Smooth muscle cell (in vitro differentiated cells): ENCODE measurements around the gene BPIFB3. TPM values are rescaled to one million over a fixed set of nuclear protein-coding genes. Genes with fewer than 3 reads are reported as not detected.

Source experiments
- DNase-seq: peaks from one replicate; lab custom pipeline; 2025; ENCODE audit not compliant: unreplicated experiment; lab: John Stamatoyannopoulos, UW
- H2AFZ ChIP-seq: fragments of 200-600 bp; sonication (generic); 2 replicates; pipeline ENCODE4 v1.6.0; 2016; ENCODE audit warnings: antibody characterized with exemption, low read depth, mild to moderate bottlenecking
- H3F3A ChIP-seq: fragments of 200-600 bp; sonication (generic); 2 replicates; pipeline ENCODE4 v1.6.0; 2017; ENCODE audit warnings: antibody characterized with exemption, low read depth
- H3K27ac ChIP-seq: fragments of 200-600 bp; sonication (generic); 2 replicates; pipeline ENCODE4 v1.5.1; 2016; ENCODE audit warnings: low read depth, mild to moderate bottlenecking
- H3K27me3 ChIP-seq: fragments of 200-600 bp; sonication (generic); 2 replicates; pipeline ENCODE4 v1.6.1; 2016; ENCODE audit warnings: low read depth, mild to moderate bottlenecking
- H3K36me3 ChIP-seq: fragments of 200-600 bp; sonication (generic); 2 replicates; pipeline ENCODE4 v1.5.1; 2016; ENCODE audit warnings: low read depth
- H3K4me1 ChIP-seq: fragments of 200-600 bp; sonication (generic); 2 replicates; pipeline ENCODE4 v1.5.1; 2016; ENCODE audit warnings: low read depth
- H3K4me2 ChIP-seq: fragments of 200-600 bp; sonication (generic); 2 replicates; pipeline ENCODE4 v1.6.0; 2016; ENCODE audit warnings: mild to moderate bottlenecking
- H3K4me3 ChIP-seq: fragments of 200-600 bp; sonication (generic); 2 replicates; pipeline ENCODE4 v1.5.1; 2016; ENCODE audit warnings: mild to moderate bottlenecking
- H3K79me2 ChIP-seq: fragments of 200-600 bp; sonication (generic); 2 replicates; pipeline ENCODE4 v1.6.0; 2016; ENCODE audit warnings: low read depth, mild to moderate bottlenecking
- H3K9ac ChIP-seq: fragments of 200-600 bp; sonication (generic); 2 replicates; pipeline ENCODE4 v1.6.0; 2016; ENCODE audit warnings: low read depth
- H3K9me3 ChIP-seq: fragments of 200-600 bp; sonication (generic); replicated peaks from 2 replicates; pipeline ENCODE4 v1.5.1; 2016; ENCODE audit warnings: low read depth
- H4K20me1 ChIP-seq: fragments of 200-600 bp; sonication (generic); 2 replicates; pipeline ENCODE4 v1.6.0; 2016; ENCODE audit warnings: low read depth
- WGBS: methylation state at CpG from one replicate; pipeline ENCODE4 v1.1.7; 2016; ENCODE audit warnings: low lambda C conversion rate; 5-methylcytosine and 5-hydroxymethylcytosine counted together
- polyA plus RNA-seq: library from polyadenylated mRNA; unstranded; fragments of >200 nt; fragmentation: Nextera tagmentation; extraction: Ambion mirVana; gene quantifications from 2 replicates; pipeline ENCODE4 v1.2.1, GENCODE V29; 2016
- total RNA-seq: library from RNA; depleted of rRNA; stranded (reverse); fragments of >200 nt; gene quantifications from 2 replicates; pipeline ENCODE4 v1.2.3, GENCODE V29; 2014
- TF ChIP-seq, protein P1 (sequence below): fragments of 200-600 bp; sonication (generic); IDR thresholded peaks from 2 replicates; pipeline ENCODE4 v1.5.1; 2017; ENCODE audit warnings: borderline replicate concordance, mild to moderate bottlenecking, antibody characterized with exemption; ENCODE audit not compliant: insufficient read depth, poor library complexity, severe bottlenecking

The BPIFB3 gene
- total and polyA plus RNA-seq, 2 experiments from 2014 or later, result not detected

DNA sequence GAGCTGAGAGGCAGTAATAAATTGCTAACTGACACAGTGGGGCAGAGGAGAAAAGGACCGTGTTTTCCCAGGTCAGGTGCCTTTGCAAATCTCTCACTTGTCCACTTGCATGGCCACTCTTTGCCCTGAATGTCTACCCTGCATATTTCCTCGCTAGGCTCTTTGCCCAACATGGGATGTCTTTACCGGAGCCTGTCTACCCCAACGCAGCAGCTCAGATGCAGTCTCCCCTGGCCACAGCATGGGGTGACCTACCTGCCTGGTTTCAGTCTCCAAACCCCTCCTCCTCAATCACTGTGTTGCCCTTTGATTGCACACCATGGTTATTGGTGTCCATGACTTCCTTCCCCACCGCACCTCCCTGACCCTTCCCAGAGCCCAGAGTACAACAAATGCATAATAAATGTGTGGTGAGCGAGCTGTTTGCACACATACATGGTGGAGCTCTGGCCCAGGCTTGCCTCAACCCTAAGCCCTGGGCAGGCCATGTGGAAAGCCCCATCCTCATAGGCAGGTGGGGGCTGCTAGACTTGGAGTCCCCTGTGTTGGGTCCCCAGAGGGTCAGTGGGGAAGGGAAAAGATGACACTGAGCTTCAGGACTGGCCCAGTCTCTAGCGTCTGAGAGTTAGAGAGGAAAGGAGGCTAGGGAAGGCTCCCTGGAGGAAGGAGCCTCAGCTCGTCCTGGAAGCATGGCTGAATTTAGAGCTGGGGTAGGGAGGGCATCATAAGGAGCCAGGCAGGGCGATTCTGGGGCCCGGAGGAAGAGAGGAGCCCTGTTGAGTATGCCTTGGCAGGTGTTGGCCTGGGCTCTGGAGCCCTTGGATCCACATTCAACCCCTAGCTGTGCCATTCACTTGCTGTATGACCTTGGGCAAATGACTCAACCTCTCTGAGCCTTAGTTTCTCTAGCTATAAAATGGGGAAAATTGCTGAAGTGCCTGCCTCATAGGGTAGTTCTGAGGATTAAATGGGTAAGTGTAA lies 26.6 kb upstream of the BPIFB3 start:
- H3K27ac ChIP-seq, result no peak overlapping the region
- no peaks in the 10 kb centered on the region for H3K36me3 ChIP-seq
- peaks cover 40% of the 10 kb centered on the region for H3K27me3 ChIP-seq
- H2AFZ ChIP-seq, result no peak overlapping the region
- DNase-seq, result no peak
- H4K20me1 ChIP-seq, result no peaks in the 10 kb centered on the region
- TF ChIP-seq, protein P1, sequence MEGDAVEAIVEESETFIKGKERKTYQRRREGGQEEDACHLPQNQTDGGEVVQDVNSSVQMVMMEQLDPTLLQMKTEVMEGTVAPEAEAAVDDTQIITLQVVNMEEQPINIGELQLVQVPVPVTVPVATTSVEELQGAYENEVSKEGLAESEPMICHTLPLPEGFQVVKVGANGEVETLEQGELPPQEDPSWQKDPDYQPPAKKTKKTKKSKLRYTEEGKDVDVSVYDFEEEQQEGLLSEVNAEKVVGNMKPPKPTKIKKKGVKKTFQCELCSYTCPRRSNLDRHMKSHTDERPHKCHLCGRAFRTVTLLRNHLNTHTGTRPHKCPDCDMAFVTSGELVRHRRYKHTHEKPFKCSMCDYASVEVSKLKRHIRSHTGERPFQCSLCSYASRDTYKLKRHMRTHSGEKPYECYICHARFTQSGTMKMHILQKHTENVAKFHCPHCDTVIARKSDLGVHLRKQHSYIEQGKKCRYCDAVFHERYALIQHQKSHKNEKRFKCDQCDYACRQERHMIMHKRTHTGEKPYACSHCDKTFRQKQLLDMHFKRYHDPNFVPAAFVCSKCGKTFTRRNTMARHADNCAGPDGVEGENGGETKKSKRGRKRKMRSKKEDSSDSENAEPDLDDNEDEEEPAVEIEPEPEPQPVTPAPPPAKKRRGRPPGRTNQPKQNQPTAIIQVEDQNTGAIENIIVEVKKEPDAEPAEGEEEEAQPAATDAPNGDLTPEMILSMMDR, result no peak
- H3K9ac ChIP-seq, result no peak overlapping the region
- H3F3A ChIP-seq, result no peaks in the 10 kb centered on the region
- no peaks in the 10 kb centered on the region for H3K9me3 ChIP-seq
- no peak overlapping the region for H3K4me2 ChIP-seq
- H3K79me2 ChIP-seq, result no peaks in the 10 kb centered on the region
- H3K4me1 ChIP-seq, result no peaks in the 10 kb centered on the region
- 89% methylated on average over 10 of the region's 10 CpGs for WGBS
- no peak overlapping the region for H3K4me3 ChIP-seq

DNA sequence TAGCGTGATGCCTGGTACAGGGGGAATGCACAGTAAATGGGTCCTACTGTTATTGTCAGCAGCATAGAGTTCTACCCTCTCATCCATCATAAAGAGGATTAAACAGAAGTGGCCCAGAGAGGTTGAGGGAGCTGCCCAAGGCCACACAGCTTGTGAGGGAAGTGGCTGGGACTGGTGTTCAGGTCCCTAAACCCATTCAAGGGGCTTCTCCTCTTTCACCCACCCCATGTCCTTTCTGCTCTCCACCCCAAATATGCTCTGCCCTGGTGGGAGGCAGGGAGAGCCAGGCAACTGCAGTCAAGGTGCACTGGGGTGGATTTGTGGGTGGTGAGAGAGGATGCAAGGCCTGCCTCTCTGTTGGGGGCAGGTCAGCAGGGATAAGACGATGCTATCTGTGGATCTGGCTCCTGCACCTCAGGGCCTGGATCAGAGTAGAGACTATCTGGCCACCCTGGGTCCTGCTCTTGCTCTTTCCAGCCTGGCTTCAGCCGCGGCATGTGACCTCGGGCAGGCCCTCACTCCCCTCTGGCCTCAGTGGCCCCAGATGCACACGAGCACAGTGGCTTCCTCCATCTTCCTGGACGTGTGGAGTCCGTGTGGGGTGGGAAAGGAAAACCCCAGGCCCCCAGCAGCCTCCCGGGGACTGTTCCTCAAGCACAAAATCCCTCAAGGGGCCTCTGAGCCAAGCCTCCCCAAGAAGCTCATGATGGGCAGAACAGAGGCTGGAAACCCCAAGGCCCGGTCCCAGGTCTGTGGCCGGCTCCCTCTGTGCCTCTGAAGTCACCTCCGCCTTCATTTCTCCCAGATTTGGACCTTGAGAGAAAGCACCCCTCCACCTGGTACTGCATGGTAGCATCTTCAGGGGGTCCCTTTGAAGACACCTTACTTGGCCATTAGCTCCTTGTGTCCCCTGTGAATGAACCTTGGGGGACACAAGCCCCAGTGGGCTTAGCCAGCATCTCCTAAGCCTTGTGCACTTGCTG lies 25.6 kb upstream of the BPIFB3 start:
- no peak overlapping the region for H3K27ac ChIP-seq
- no peaks in the 10 kb centered on the region for H4K20me1 ChIP-seq
- TF ChIP-seq, protein P1, result no peak
- WGBS, result 80% methylated on average over 12 of the region's 12 CpGs
- H3F3A ChIP-seq, result no peaks in the 10 kb centered on the region
- no peaks in the 10 kb centered on the region for H3K79me2 ChIP-seq
- no peaks in the 10 kb centered on the region for H3K4me1 ChIP-seq
- H3K27me3 ChIP-seq, result peaks cover 38% of the 10 kb centered on the region
- H3K4me2 ChIP-seq, result no peak overlapping the region
- no peaks in the 10 kb centered on the region for H3K36me3 ChIP-seq
- no peak for DNase-seq
- no peak overlapping the region for H3K9ac ChIP-seq
- no peak overlapping the region for H3K4me3 ChIP-seq
- H3K9me3 ChIP-seq, result no peaks in the 10 kb centered on the region
- no peak overlapping the region for H2AFZ ChIP-seq

- Histone ChIP-seq H3K4me1 (no peaks in the 10 kb centered on the region), H3F3A (no peaks in the 10 kb centered on the region), H3K36me3 (no peaks in the 10 kb centered on the region), H3K27me3 (peaks cover 38% of the 10 kb centered on the region), H3K9me3 (no peaks in the 10 kb centered on the region), H4K20me1 (no peaks in the 10 kb centered on the region), H3K27ac (no peak overlapping the region), H2AFZ (no peak overlapping the region), H3K4me2 (no peak overlapping the region), H3K79me2 (no peaks in the 10 kb centered on the region), H3K4me3 (no peak overlapping the region), H3K9ac (no peak overlapping the region)
- TF ChIP-seq, protein P1, result no peak
- no peak for DNase-seq
- 85% methylated on average over 7 of the region's 7 CpGs for WGBS
These were observed 24.8 kb upstream of the BPIFB3 start for GRCh38 chr20:33028875-33029274.
